ENCODE data around the gene GALNT9.
A peak's percentile ranks its signal among the peaks of the same experiment; 100 is the strongest.

Gene GALNT9

GRCh38 chr12:132342251-132343227 lies 13.2 kb upstream of the GALNT9 start:
- TF ChIP-seq, protein P1, sequence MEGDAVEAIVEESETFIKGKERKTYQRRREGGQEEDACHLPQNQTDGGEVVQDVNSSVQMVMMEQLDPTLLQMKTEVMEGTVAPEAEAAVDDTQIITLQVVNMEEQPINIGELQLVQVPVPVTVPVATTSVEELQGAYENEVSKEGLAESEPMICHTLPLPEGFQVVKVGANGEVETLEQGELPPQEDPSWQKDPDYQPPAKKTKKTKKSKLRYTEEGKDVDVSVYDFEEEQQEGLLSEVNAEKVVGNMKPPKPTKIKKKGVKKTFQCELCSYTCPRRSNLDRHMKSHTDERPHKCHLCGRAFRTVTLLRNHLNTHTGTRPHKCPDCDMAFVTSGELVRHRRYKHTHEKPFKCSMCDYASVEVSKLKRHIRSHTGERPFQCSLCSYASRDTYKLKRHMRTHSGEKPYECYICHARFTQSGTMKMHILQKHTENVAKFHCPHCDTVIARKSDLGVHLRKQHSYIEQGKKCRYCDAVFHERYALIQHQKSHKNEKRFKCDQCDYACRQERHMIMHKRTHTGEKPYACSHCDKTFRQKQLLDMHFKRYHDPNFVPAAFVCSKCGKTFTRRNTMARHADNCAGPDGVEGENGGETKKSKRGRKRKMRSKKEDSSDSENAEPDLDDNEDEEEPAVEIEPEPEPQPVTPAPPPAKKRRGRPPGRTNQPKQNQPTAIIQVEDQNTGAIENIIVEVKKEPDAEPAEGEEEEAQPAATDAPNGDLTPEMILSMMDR (IDR thresholded peaks at IDR 0.05; ENCODE audit: low read depth, low read length), result peak; percentile 15
- no peak overlapping the region for H3K4me3 ChIP-seq (replicated peaks in 1 of 2; ENCODE audit: low read depth in 2 of 2, low read length in 2 of 2)
- no peak for DNase-seq (ENCODE audit: low read depth in 2 of 2)

DNA sequence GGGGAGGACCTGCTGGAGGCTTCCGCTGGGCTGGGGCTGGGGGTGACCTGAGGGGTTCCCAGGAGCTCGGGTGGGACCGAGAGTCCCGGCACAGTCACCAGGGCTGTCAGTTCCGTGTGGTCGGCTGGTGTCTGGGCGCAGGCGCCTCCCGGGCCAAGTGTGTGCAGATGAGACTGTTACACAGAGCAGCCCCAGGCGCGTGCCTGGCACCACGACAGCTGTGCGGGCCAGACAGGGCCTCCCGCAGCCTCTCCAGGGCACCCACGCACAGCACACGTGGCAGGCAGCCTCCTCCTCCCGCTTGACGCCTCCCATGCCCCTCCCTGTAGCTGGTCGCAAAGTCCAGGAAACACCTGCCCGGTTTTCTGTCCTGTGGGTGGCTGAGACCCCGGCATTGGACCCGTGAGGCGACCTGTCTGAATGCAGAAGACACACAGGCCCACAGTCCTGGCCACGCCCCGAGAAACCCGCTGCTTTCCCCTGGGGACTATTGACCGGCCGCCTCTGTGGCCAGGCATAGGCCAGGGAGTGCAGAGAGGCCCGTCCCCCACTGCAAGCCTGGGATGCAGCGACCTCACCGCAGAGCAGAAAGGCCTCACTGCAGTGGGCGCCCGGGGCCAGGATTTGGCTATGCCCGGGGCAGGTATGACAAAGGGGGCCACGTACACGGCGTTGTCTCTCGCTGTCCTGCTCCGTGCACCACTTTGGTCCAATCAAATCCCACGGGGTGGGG lies 12.1 kb upstream of the GALNT9 start:
- TF ChIP-seq, protein P1 (IDR thresholded peaks at IDR 0.05; ENCODE audit: low read depth, low read length), result no peak
- no peak for DNase-seq (ENCODE audit: low read depth in 2 of 2)
- no peak overlapping the region for H3K4me3 ChIP-seq (replicated peaks in 1 of 2; ENCODE audit: low read depth in 2 of 2, low read length in 2 of 2)

GRCh38 chr12:132340266-132341035 lies 11.1 kb upstream of the GALNT9 start:
- no peak overlapping the region for H3K4me3 ChIP-seq (replicated peaks in 1 of 2; ENCODE audit: low read depth in 2 of 2, low read length in 2 of 2)
- no peak for DNase-seq (ENCODE audit: low read depth in 2 of 2)
- TF ChIP-seq, protein P1 (IDR thresholded peaks at IDR 0.05; ENCODE audit: low read depth, low read length), result no peak

GRCh38 chr12:132339856-132340255 lies 10.5 kb upstream of the GALNT9 start:
- DNase-seq (ENCODE audit: low read depth in 2 of 2), result no peak
- TF ChIP-seq, protein P1 (IDR thresholded peaks at IDR 0.05; ENCODE audit: low read depth, low read length), result no peak
- no peak overlapping the region for H3K4me3 ChIP-seq (replicated peaks in 1 of 2; ENCODE audit: low read depth in 2 of 2, low read length in 2 of 2)

DNA sequence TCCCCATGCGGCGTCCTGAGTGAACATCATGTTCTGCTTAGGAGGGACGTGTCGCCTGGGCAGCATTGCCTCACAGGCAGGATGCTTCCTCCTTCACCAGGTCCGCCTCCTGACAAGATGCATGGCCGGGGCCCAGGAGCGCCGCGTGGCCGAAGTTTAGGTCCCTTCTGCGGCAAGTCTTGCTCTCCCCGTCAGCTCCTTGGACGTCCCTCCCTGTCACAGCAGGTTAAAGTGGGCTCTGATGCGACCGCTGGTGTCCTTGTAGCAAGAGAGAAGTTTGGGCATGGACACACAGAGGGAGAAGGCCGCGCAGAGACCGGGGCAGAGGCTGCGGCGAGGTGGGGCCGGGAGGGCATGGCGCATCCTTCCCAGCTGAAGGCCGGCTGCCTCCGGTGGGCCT lies 9.4 kb upstream of the GALNT9 start:
- no peak for DNase-seq (ENCODE audit: low read depth in 2 of 2)
- no peak overlapping the region for H3K4me3 ChIP-seq (replicated peaks in 1 of 2; ENCODE audit: low read depth in 2 of 2, low read length in 2 of 2)
- TF ChIP-seq, protein P1 (IDR thresholded peaks at IDR 0.05; ENCODE audit: low read depth, low read length), result no peak

- TF ChIP-seq, protein P1 (IDR thresholded peaks at IDR 0.05; ENCODE audit: low read depth, low read length), result no peak
- DNase-seq (ENCODE audit: low read depth in 2 of 2), result no peak
- H3K4me3 ChIP-seq (replicated peaks in 1 of 2; ENCODE audit: low read depth in 2 of 2, low read length in 2 of 2), result no peak overlapping the region
Measured at GRCh38 chr12:132338311-132338710, 8.9 kb upstream of the GALNT9 start.

Data from cardiac fibroblast (primary cell).